Uterus (tissue), 4 donors: ENCODE data around the gene GTF2H3. TPM values are rescaled to one million over a fixed set of nuclear protein-coding genes. Genes with fewer than 3 reads are reported as not detected.
A peak's percentile ranks its signal among the peaks of the same experiment; 100 is the strongest.

Experiments
- DNase-seq, 2 donors: peaks; one replicate each; pipeline ENCODE4 v3.0.0-alpha.2; 2019 to 2020
- H3K27ac ChIP-seq, 2 donors: fragments of 200-600 bp; sonication (generic); 1 replicate in 1 of 2; 2 replicates in 1 of 2; pipeline ENCODE4 v1.5.1; 2016 to 2018
- H3K27me3 ChIP-seq, 2 donors: fragments of 200-600 bp; sonication (generic); one replicate each; pipeline ENCODE4 v1.5.1; 2018 to 2019; ENCODE audit warnings: control low read depth in 1 of 2
- H3K36me3 ChIP-seq, 2 donors: fragments of 200-600 bp; sonication (generic); one replicate each; pipeline ENCODE4 v1.5.1; 2019; ENCODE audit warnings: control low read depth in 1 of 2
- H3K4me1 ChIP-seq, 2 donors: fragments of 200-600 bp; sonication (generic); one replicate each; pipeline ENCODE4 v1.5.1; 2018 to 2019; ENCODE audit warnings: control low read depth in 1 of 2
- H3K4me3 ChIP-seq, 2 donors: fragments of 200-600 bp; sonication (generic); 1 replicate in 1 of 2; 2 replicates in 1 of 2; pipeline ENCODE4 v1.5.1; 2018 to 2019; ENCODE audit warnings: mild to moderate bottlenecking in 1 of 2
- H3K9me3 ChIP-seq, 2 donors: fragments of 200-600 bp; sonication (generic); one replicate each; pipeline ENCODE4 v1.5.1; 2019; ENCODE audit warnings: control low read depth in 1 of 2
- CTCF ChIP-seq, 4 experiments: fragments of 200-600 bp in 2 of 4; fragments of 450-650 bp in 2 of 4; sonication (generic) in 2 of 4; IDR thresholded peaks; one replicate each; pipeline ENCODE4 v1.5.1; 2016 to 2019; ENCODE audit warnings: antibody characterized with exemption in 4 of 4, mild to moderate bottlenecking in 2 of 4, moderate library complexity in 1 of 4
- POLR2A ChIP-seq, 2 donors: fragments of 450-650 bp; IDR thresholded peaks; one replicate each; pipeline ENCODE4 v1.6.1; 2016; ENCODE audit warnings: antibody characterized with exemption in 2 of 2, mild to moderate bottlenecking in 1 of 2, moderate library complexity in 1 of 2
- intact Hi-C: fragments of 100-400 bp; cut with DNase I; formaldehyde crosslinking; loops from one replicate; pipeline ENCODE4 v1.15.1; 2023; ENCODE audit warnings: low total_unique reads
- total RNA-seq, 4 donors: library from RNA; depleted of rRNA in 3 of 4; stranded (reverse); fragments of >200 nt in 3 of 4; gene quantifications; one replicate each; pipeline versions ENCODE4 v1.1.0 to v1.2.4, GENCODE V29; 2014 to 2023
- donor health status: DM: yes; HTN: yes; CAD: no.

GTF2H3 gene
- total RNA-seq, 4 donors from 2014 or later, result 12.3 to 66.4 (median 31.1) TPM

DNA sequence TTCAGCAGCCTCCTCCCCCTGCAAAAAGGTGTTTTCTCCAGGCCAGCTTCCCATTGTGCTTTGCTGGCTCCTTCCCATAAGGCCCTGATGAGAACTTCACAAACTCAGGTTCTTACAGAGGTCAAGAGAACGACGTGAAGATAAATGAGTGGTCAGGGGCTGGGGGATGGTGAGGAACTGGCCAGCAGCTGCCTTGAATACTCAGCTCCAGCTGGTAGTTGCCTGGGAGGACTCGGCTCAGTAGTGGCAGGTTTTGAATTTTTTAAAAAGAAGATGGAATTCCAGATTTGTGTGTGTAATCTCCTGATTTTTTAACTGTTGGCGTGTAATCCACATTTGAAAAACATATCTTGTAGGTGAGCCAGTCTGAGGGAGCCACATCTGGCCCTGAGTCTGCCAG is 25.9 kb upstream of the GTF2H3 start:
- DNase-seq, result no peak
- H3K36me3 ChIP-seq, result no peaks in the 10 kb centered on the region
- intact Hi-C loops, result no loop called here

DNA sequence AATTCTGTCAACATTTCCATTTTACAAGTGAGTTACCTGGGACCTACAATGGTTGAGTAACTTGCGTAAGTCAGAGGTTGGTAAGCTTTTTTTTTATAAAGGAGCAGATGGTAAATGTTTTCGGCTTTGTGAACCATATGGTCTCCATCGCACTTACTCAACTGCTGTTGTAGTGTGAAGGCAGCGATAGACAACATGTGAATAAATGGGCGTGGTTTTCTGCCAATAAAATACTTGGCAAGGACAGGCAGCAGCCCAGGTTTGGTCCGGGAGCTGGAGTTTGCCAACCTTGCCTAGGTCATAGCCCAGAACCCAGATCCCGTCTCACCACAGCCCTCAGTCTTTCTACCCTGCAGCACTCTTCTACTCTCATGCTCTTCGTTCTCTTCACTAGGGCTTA is 25.4 kb upstream of the GTF2H3 start:
- H3K9me3 ChIP-seq, result no peaks in the 10 kb centered on the region
- no peak for DNase-seq
- no peak overlapping the region for H3K27ac ChIP-seq
- no peaks in the 10 kb centered on the region for H3K4me1 ChIP-seq
- H3K27me3 ChIP-seq, result no peaks in the 10 kb centered on the region
- intact Hi-C loops, result no loop called here
- no peak overlapping the region for H3K4me3 ChIP-seq
- H3K36me3 ChIP-seq, result no peaks in the 10 kb centered on the region
- TF ChIP-seq POLR2A (IDR thresholded peaks at IDR 0.05) (no peak), CTCF (IDR thresholded peaks at IDR 0.05) (no peak)

More for the DNA sequence above, 25.9 kb upstream of the GTF2H3 start:
- Histone ChIP-seq H3K27me3 (no peaks in the 10 kb centered on the region), H3K4me3 (no peak overlapping the region), H3K4me1 (no peaks in the 10 kb centered on the region), H3K27ac (no peak overlapping the region), H3K9me3 (no peaks in the 10 kb centered on the region)
- TF ChIP-seq POLR2A (IDR thresholded peaks at IDR 0.05), result no peak
- TF ChIP-seq CTCF (IDR thresholded peaks at IDR 0.05), result no peak

DNA sequence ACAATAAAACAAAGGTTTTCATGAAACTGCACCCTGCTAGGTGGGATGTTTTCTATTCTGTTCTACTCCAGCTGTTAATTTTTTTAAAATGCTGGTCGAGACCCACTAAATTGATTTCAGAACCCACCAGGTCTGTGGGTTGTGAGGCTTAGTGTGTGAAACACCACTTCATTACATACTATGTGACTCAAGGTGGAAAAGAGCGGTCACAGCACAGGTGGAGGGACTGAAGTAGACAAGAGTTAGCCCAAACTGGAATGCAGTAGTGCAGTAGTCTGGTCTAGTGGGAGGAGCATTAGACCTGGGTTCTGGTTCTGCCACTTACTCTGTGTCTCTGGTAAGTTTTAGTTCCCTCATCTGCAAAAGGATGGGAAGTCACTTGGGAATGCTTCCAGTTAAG is 19.5 kb upstream of the GTF2H3 start:
- H3K27me3 ChIP-seq, result no peaks in the 10 kb centered on the region
- H3K4me1 ChIP-seq, result no peaks in the 10 kb centered on the region
- H3K27ac ChIP-seq, result no peak overlapping the region
- DNase-seq, result no peak
- no peaks in the 10 kb centered on the region for H3K36me3 ChIP-seq
- H3K9me3 ChIP-seq, result no peaks in the 10 kb centered on the region
- TF ChIP-seq CTCF (IDR thresholded peaks at IDR 0.05) (no peak), POLR2A (IDR thresholded peaks at IDR 0.05) (no peak)
- intact Hi-C loops, result no loop called here
- H3K4me3 ChIP-seq, result no peak overlapping the region

GRCh38 chr12:123614531-123614930 is 19.1 kb upstream of the GTF2H3 start:
- H3K9me3 ChIP-seq, result no peaks in the 10 kb centered on the region
- H3K27ac ChIP-seq, result peak overlapping the region in 1 of 2 donors; percentile 18
- intact Hi-C loops, result no loop called here

GRCh38 chr12:123617144-123617543 is 16.5 kb upstream of the GTF2H3 start:
- DNase-seq, result no peak
- Histone ChIP-seq H3K36me3 (no peaks in the 10 kb centered on the region), H3K27ac (no peak overlapping the region), H3K9me3 (no peaks in the 10 kb centered on the region), H3K4me1 (no peaks in the 10 kb centered on the region), H3K27me3 (no peaks in the 10 kb centered on the region), H3K4me3 (no peak overlapping the region)
- intact Hi-C loops, result no loop called here
- TF ChIP-seq POLR2A (IDR thresholded peaks at IDR 0.05) (no peak), CTCF (IDR thresholded peaks at IDR 0.05) (no peak)

More at GRCh38 chr12:123614531-123614930, 19.1 kb upstream of the GTF2H3 start:
- Histone ChIP-seq H3K4me1 (no peaks in the 10 kb centered on the region), H3K27me3 (no peaks in the 10 kb centered on the region), H3K4me3 (no peak overlapping the region), H3K36me3 (no peaks in the 10 kb centered on the region)
- peak in 1 of 2 donors; percentile 25 for DNase-seq
- TF ChIP-seq POLR2A (IDR thresholded peaks at IDR 0.05) (no peak), CTCF (IDR thresholded peaks at IDR 0.05) (no peak)
